ENCODE data around the gene CD200.

The CD200 gene

GRCh38 chr3:112354642-112355306, 21.8 kb downstream of the CD200 start:
- no peak for TF ChIP-seq CTCF (IDR thresholded peaks at IDR 0.05; ENCODE audit: extremely low read depth, insufficient read depth, missing control alignments)
- in situ Hi-C loops (cut with MboI; ENCODE audit: low pct_unique_long_range_greater_than_20kb, low sequenced_read_pairs, unreplicated experiment), result no loop called here
- DNase-seq (ENCODE audit: low spot score), result no peak

DNA sequence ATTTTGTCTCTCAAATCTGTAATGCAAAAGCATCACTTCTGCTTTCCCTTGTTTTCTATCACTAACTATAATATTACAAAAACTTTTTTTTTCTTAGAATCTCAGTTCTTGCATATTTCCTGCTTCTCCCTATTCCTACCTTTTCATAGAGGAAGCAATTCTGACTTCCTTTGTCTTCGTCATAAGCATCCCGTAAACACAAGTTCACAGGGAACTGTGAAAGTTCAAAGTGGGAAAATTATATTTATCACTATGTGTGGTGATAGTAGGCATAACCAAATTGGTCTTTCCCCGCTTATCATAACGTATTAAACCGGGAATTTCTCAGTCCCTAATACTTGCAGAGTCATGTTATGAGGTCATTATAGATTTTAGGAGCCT, 22.3 kb downstream of the CD200 start:
- in situ Hi-C loops (cut with MboI; ENCODE audit: low pct_unique_long_range_greater_than_20kb, low sequenced_read_pairs, unreplicated experiment), result no loop called here
- no peak for TF ChIP-seq CTCF (IDR thresholded peaks at IDR 0.05; ENCODE audit: extremely low read depth, insufficient read depth, missing control alignments)

GRCh38 chr3:112357930-112358780, 25.2 kb downstream of the CD200 start:
- no peak for DNase-seq (ENCODE audit: low spot score)
- in situ Hi-C loops (cut with MboI; ENCODE audit: low pct_unique_long_range_greater_than_20kb, low sequenced_read_pairs, unreplicated experiment), result no loop called here
- TF ChIP-seq CTCF (IDR thresholded peaks at IDR 0.05; ENCODE audit: extremely low read depth, insufficient read depth, missing control alignments), result no peak

More for the DNA sequence above, 22.3 kb downstream of the CD200 start:
- DNase-seq (ENCODE audit: low spot score), result no peak

DNA sequence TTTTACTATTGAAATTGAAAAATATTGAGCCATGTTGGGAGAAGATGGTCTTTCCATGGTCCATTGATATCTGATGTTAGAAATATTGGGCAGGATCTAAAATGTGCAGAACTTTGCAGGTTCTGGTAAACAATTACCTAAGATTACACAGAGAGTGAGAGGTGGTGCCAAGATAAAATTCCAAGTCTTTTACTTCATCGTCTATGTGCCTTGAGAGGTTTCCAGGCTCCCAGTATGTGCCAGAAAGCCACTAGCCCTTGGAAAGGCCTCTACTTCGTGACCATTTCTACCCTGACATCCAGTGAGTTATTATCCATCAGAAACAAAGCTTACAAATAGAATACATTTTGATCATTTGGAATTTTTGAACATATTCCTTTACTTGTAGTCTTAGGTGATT, 27.6 kb downstream of the CD200 start:
- no peak for TF ChIP-seq CTCF (IDR thresholded peaks at IDR 0.05; ENCODE audit: extremely low read depth, insufficient read depth, missing control alignments)
- in situ Hi-C loops (cut with MboI; ENCODE audit: low pct_unique_long_range_greater_than_20kb, low sequenced_read_pairs, unreplicated experiment), result no loop called here
- DNase-seq (ENCODE audit: low spot score), result no peak

DNA sequence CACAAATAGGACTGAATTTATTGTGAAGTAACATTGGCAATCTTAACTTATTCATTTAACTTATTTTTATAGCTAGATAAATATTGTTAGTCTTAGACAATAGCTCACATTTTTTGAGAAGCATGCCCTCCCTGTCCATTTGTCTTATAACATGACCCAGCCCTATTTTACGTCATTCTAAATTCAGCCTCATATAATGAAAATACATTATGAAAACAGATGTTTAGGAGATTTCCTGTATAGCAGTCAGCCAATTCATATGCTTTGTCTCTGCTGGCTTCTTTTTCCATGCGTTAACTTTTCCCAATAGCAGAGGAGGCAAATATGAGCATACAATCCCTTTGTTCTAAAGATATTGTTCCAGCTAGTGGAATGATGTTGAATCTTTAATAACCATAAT, 29.3 kb downstream of the CD200 start:
- no peak for TF ChIP-seq CTCF (IDR thresholded peaks at IDR 0.05; ENCODE audit: extremely low read depth, insufficient read depth, missing control alignments)
- in situ Hi-C loops (cut with MboI; ENCODE audit: low pct_unique_long_range_greater_than_20kb, low sequenced_read_pairs, unreplicated experiment), result no loop called here
- no peak for DNase-seq (ENCODE audit: low spot score)

DNA sequence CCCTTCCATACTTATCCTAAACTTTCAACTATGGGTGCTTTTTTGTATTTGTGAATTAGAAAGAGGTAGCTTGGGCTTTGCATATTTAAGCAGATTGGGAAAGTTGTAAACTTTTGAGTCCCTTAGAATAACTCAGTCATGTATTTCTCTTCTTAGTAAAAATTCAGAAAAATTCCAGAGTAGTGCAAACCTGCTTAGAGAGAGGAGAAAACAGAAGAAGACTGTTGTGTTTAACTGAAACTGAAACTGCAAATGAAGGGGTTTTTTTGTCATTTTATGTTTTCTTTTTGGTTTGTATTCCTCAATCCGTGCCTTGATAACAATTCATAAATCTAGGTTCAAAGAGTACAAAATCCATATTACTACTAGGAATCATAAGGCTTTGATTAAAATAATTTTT, 31.3 kb downstream of the CD200 start:
- no peak for TF ChIP-seq CTCF (IDR thresholded peaks at IDR 0.05; ENCODE audit: extremely low read depth, insufficient read depth, missing control alignments)
- in situ Hi-C loops (cut with MboI; ENCODE audit: low pct_unique_long_range_greater_than_20kb, low sequenced_read_pairs, unreplicated experiment), result no loop called here
- DNase-seq (ENCODE audit: low spot score), result peak; percentile 24
